ENCODE measurements around the gene SMKR1. TPM values are rescaled to one million over a fixed set of nuclear protein-coding genes. Genes with fewer than 3 reads are reported as not detected.
A peak's percentile ranks its signal among the peaks of the same experiment; 100 is the strongest.

SMKR1 gene
- total and polyA plus RNA-seq, 2 experiments from 2014 or later = 3.6 TPM; not detected in 1

DNA sequence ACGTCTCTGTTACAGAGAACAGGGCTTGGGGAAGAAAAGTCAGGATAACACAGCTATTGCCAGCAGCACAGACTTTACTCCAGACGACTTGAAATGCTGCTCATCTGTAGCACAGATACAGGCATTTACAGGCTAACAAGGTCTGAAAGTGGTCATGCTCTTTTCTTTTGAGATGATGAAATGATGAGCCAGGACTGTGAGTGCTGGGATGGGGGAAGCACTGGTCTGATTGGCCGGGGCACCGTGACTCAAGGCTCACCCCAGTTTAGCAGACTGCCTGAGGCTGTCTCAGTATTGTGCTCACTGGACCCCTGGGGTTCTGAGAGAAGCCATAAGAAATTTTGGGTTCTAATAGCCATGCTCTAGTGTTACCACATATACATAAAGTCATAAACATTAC is 12.4 kb downstream of the SMKR1 start:
- Histone ChIP-seq H3K27ac (no peak overlapping the region), H3K4me3 (no peak overlapping the region), H3K36me3 (no peaks in the 10 kb centered on the region), H3K4me1 (ENCODE audit: low read depth) (no peaks in the 10 kb centered on the region), H3K27me3 (no peaks in the 10 kb centered on the region), H3K9me3 (ENCODE audit: low read depth) (no peaks in the 10 kb centered on the region)
- no peak for DNase-seq (ENCODE audit: low read depth in 1 of 2, low spot score in 1 of 2)
- TF ChIP-seq, protein P1, sequence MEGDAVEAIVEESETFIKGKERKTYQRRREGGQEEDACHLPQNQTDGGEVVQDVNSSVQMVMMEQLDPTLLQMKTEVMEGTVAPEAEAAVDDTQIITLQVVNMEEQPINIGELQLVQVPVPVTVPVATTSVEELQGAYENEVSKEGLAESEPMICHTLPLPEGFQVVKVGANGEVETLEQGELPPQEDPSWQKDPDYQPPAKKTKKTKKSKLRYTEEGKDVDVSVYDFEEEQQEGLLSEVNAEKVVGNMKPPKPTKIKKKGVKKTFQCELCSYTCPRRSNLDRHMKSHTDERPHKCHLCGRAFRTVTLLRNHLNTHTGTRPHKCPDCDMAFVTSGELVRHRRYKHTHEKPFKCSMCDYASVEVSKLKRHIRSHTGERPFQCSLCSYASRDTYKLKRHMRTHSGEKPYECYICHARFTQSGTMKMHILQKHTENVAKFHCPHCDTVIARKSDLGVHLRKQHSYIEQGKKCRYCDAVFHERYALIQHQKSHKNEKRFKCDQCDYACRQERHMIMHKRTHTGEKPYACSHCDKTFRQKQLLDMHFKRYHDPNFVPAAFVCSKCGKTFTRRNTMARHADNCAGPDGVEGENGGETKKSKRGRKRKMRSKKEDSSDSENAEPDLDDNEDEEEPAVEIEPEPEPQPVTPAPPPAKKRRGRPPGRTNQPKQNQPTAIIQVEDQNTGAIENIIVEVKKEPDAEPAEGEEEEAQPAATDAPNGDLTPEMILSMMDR (IDR thresholded peaks at IDR 0.05; ENCODE audit: low read depth, low read length) = no peak

DNA sequence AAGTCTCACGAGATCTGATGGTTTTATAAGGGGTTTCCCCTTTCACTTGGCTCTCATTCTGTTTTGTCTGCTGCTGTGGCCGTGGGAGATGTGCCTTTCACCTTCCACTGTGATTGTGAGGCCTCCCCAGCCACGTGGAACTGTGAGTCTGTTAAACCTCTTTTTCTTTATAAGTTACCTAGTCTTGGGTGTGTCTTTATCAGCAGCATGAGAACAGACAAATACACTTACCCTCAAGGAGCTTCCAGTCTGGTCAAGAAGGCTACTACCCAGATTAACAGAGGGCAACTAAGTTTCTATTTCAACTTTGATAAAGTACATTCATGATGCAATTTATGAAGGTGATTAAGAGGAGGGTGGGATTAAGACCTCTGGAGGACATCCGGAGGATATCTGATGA is 13.1 kb downstream of the SMKR1 start:
- Histone ChIP-seq H3K27ac (no peak overlapping the region), H3K4me1 (ENCODE audit: low read depth) (no peaks in the 10 kb centered on the region), H3K27me3 (no peaks in the 10 kb centered on the region), H3K9me3 (ENCODE audit: low read depth) (no peaks in the 10 kb centered on the region), H3K4me3 (no peak overlapping the region), H3K36me3 (no peaks in the 10 kb centered on the region)
- no peak for DNase-seq (ENCODE audit: low read depth in 1 of 2, low spot score in 1 of 2)
- TF ChIP-seq, protein P1 (IDR thresholded peaks at IDR 0.05; ENCODE audit: low read depth, low read length) = no peak

DNA sequence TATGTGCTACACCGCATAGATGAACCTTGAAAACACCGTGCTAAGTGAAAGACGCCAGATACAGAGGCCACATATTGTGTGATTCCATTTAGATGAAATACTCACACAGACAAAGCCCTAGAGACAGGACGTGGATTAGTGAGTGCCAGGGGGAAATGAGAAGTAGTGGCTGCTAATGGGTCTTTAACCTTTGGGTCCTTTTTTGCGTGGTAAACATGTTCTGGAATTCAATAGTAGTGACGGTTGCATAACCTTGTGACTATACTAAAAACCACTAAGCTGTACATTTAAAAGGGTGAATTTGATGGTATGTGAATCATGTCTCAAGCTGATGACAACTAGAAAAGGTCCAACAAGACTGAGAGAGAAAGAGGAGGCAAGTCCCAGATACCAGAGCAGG is 15.6 kb downstream of the SMKR1 start:
- H3K9me3 ChIP-seq (ENCODE audit: low read depth) = no peaks in the 10 kb centered on the region
- no peaks in the 10 kb centered on the region for H3K27me3 ChIP-seq
- H3K36me3 ChIP-seq = no peaks in the 10 kb centered on the region
- DNase-seq (ENCODE audit: low read depth in 1 of 2, low spot score in 1 of 2) = no peak
- H3K4me3 ChIP-seq = no peak overlapping the region
- TF ChIP-seq, protein P1 (IDR thresholded peaks at IDR 0.05; ENCODE audit: low read depth, low read length) = no peak
- H3K27ac ChIP-seq = no peak overlapping the region
- H3K4me1 ChIP-seq (ENCODE audit: low read depth) = no peaks in the 10 kb centered on the region

DNA sequence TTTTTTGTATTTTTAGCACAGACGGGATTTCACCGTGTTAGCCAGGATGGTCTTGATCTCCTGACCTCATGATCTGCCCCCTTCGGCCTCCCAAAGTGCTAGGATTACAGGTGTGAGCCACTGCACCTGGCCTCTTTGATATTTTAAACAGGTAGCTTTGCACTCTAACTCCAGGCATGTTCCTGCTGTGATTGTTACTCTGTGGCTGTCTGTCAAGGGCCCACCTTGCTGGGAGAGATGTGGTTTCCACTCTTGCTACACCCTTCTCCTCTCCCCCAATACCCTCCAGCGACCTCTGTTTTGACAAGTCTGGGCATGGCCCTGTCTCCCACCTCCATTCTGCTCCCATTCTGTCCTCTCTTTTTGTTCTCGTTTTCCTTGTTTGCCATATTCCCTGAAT is 17.1 kb downstream of the SMKR1 start:
- H3K9me3 ChIP-seq (ENCODE audit: low read depth) = no peaks in the 10 kb centered on the region
- TF ChIP-seq, protein P1 (IDR thresholded peaks at IDR 0.05; ENCODE audit: low read depth, low read length) = no peak
- DNase-seq (ENCODE audit: low read depth in 1 of 2, low spot score in 1 of 2) = no peak
- no peak overlapping the region for H3K27ac ChIP-seq
- no peak overlapping the region for H3K4me3 ChIP-seq
- peaks cover 3% of the 10 kb centered on the region for H3K27me3 ChIP-seq
- H3K36me3 ChIP-seq = no peaks in the 10 kb centered on the region
- no peaks in the 10 kb centered on the region for H3K4me1 ChIP-seq (ENCODE audit: low read depth)

DNA sequence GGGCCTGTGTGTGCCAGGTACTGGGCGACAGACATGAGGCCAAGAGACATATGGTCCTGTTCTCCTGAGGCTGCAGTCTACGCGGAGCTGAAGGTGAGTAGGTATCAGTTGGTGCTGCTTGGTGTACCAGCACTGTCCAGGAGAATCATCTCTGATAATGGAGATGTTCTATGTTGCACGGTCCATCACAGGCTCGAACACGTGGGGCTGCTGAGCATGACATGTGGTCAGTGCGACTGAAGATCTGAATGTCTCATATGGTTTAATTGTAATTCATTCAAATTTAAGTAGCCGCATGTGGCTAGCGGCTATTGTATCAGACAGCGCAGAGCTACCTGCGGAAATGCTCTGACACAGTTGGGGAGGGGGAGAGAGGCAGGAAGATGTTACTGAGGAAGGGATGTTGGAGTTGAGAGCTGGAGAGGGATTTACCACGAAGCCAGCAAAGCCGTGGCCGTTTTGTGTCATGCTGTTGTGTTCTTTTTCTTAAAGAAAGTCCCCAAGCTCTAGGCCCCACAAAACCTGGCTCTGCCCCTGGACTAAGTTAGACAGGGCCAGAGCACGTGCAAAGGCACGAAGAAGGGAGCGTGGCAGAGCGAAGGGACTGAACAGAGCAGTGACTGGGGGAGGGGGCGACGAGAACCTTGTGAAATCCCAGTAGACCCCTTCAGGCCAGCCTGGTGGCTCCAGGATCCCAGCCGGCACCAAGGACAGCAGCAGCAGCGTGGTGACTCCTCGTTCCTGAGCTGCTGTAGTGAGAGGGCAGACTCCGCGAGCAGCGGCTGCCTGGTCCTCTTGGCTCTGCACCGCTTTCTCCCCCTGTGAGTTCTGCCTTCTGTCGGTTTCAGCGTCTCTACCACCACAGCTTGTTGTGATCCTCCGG is 20.0 kb downstream of the SMKR1 start:
- Histone ChIP-seq H3K27me3 (peaks cover 3% of the 10 kb centered on the region), H3K27ac (no peak overlapping the region), H3K4me1 (ENCODE audit: low read depth) (no peaks in the 10 kb centered on the region), H3K36me3 (no peaks in the 10 kb centered on the region), H3K4me3 (no peak overlapping the region), H3K9me3 (ENCODE audit: low read depth) (no peaks in the 10 kb centered on the region)
- DNase-seq (ENCODE audit: low read depth in 1 of 2, low spot score in 1 of 2) = peak; percentile 6 to 70
- TF ChIP-seq, protein P1 (IDR thresholded peaks at IDR 0.05; ENCODE audit: low read depth, low read length) = no peak

Measured in cardiac muscle cell (in vitro differentiated cells and primary cell).